Keratinocyte (primary cell): ENCODE measurements around the gene HOXB7. TPM values are rescaled to one million over a fixed set of nuclear protein-coding genes. Genes with fewer than 3 reads are reported as not detected.

Experiments used
- DNase-seq: peaks from one replicate; pipeline ENCODE4 v3.0.0-alpha.2; 2011; ENCODE audit warnings: low read depth, missing footprints, low spot score
- FAIRE-seq: peaks from 2 replicates; lab custom pipeline; 2011; peaks lifted over from hg19 to GRCh38; lab: Jason Lieb, UNC
- H2AFZ ChIP-seq: 2 replicates; pipeline ENCODE4 v1.6.0; 2012; ENCODE audit warnings: low read length, control low read depth, inconsistent platforms; ENCODE audit not compliant: control insufficient read depth
- H3K27ac ChIP-seq: 2 replicates; pipeline ENCODE4 v1.5.1; 2011; ENCODE audit warnings: low read length; ENCODE audit not compliant: control insufficient read depth, insufficient read depth
- H3K27me3 ChIP-seq: 3 replicates; pipeline ENCODE4 v1.6.0; 2011; ENCODE audit warnings: low read length; ENCODE audit not compliant: control insufficient read depth, insufficient read depth; ENCODE audit errors: extremely low read depth
- H3K36me3 ChIP-seq, 2 experiments: 2 replicates in 1 of 2; 3 replicates in 1 of 2; pipeline ENCODE4 v1.5.1; 2011; ENCODE audit warnings: low read length in 2 of 2, mild to moderate bottlenecking in 1 of 2; ENCODE audit not compliant: control insufficient read depth in 2 of 2, insufficient read depth in 2 of 2; ENCODE audit errors: extremely low read depth in 1 of 2
- H3K4me1 ChIP-seq: 3 replicates; pipeline ENCODE4 v1.5.1; 2011; ENCODE audit warnings: low read length; ENCODE audit not compliant: control insufficient read depth, insufficient read depth; ENCODE audit errors: extremely low read depth
- H3K4me2 ChIP-seq: 3 replicates; pipeline ENCODE4 v1.6.0; 2011; ENCODE audit warnings: low read depth, low read length; ENCODE audit not compliant: control insufficient read depth, insufficient read depth; ENCODE audit errors: extremely low read depth
- H3K4me3 ChIP-seq, 3 experiments: fragments of 200-600 bp in 1 of 3; sonication (generic) in 1 of 3; 2 replicates in 2 of 3; 3 replicates in 1 of 3; pipeline ENCODE4 v1.5.1; 2011 to 2016; ENCODE audit warnings: low read length in 3 of 3, mild to moderate bottlenecking in 3 of 3, control low read depth in 2 of 3, inconsistent platforms in 1 of 3, low read depth in 1 of 3, mixed read lengths in 1 of 3, mixed run types in 1 of 3, moderate library complexity in 1 of 3; ENCODE audit not compliant: control insufficient read depth in 2 of 3, insufficient read depth in 2 of 3; ENCODE audit errors: extremely low read depth in 1 of 3
- H3K79me2 ChIP-seq: 2 replicates; pipeline ENCODE4 v1.6.0; 2012; ENCODE audit warnings: low read length; ENCODE audit not compliant: control insufficient read depth, insufficient read depth
- H3K9ac ChIP-seq: 3 replicates; pipeline ENCODE4 v1.6.0; 2011; ENCODE audit warnings: low read length; ENCODE audit not compliant: control insufficient read depth, insufficient read depth; ENCODE audit errors: extremely low read depth
- H3K9me1 ChIP-seq: 3 replicates; pipeline ENCODE4 v1.6.0; 2011; ENCODE audit warnings: low read length; ENCODE audit not compliant: control insufficient read depth, insufficient read depth; ENCODE audit errors: extremely low read depth
- H3K9me3 ChIP-seq: 2 replicates; pipeline ENCODE4 v1.5.1; 2012; ENCODE audit warnings: low read depth, low read length; ENCODE audit not compliant: control insufficient read depth
- H4K20me1 ChIP-seq: 3 replicates; pipeline ENCODE4 v1.6.0; 2011; ENCODE audit warnings: low read length; ENCODE audit not compliant: control insufficient read depth, insufficient read depth; ENCODE audit errors: extremely low read depth
- CTCF ChIP-seq, 3 experiments: IDR thresholded peaks in 1 of 3; conservative IDR thresholded peaks in 1 of 3; optimal IDR thresholded peaks in 1 of 3; 2 replicates in 2 of 3; 3 replicates in 1 of 3; pipeline versions ENCODE3 to v1.5.1; 2011; ENCODE audit warnings: low read length in 3 of 3, mild to moderate bottlenecking in 3 of 3, moderate library complexity in 2 of 3, control low read depth in 1 of 3, inconsistent platforms in 1 of 3; ENCODE audit not compliant: insufficient read depth in 2 of 3; ENCODE audit errors: extremely low read depth in 1 of 3
- EZH2 ChIP-seq: IDR thresholded peaks from one replicate; pipeline ENCODE4 v1.6.1; 2012; ENCODE audit warnings: inconsistent platforms, mild to moderate bottlenecking, low read length, moderate library complexity
- dilution Hi-C: fragments of 300-500 bp; cut with MboI; formaldehyde crosslinking; loops from one replicate; pipeline ENCODE4 v1.7.0; 2020; ENCODE audit warnings: low sequenced_read_pairs; ENCODE audit not compliant: extremely low pct_ligation_motif_present
- polyA plus RNA-seq, 5 experiments: library from polyadenylated mRNA; depleted of rRNA in 3 of 5; stranded (reverse) in 3 of 5; stranded (forward) in 1 of 5; unstranded in 1 of 5; fragments of >200 nt; gene quantifications; 1 replicate in 1 of 5; 2 replicates in 3 of 5; 3 replicates in 1 of 5; pipeline versions ENCODE4 v1.2.1 to v1.2.3, GENCODE V29; 2011 to 2012; ENCODE audit warnings: missing spikeins in 2 of 5, low read depth in 1 of 5, low replicate concordance in 1 of 5

Gene HOXB7
- polyA plus RNA-seq, 1 donor (not counting 4 experiments of a cell fraction or from before 2014, with no cell fraction given): 1.0 TPM

GRCh38 chr17:48641541-48642058 is 30.8 kb upstream of the HOXB7 start:
- no peak overlapping the region for H2AFZ ChIP-seq
- no peak overlapping the region for H3K4me2 ChIP-seq
- no peaks in the 10 kb centered on the region for H3K9me3 ChIP-seq
- no peak overlapping the region for H3K27ac ChIP-seq
- no peaks in the 10 kb centered on the region for H3K79me2 ChIP-seq
- peaks cover 100% of the 10 kb centered on the region for H3K27me3 ChIP-seq
- no peak overlapping the region for H3K4me3 ChIP-seq
- FAIRE-seq (no peak), DNase-seq (no peak)
- no peaks in the 10 kb centered on the region for H3K9me1 ChIP-seq
- dilution Hi-C loops: no loop called here
- TF ChIP-seq EZH2: no peak
- TF ChIP-seq CTCF (optimal IDR thresholded peaks at IDR 0.05 in 1 of 3, IDR thresholded peaks at IDR 0.05 in 1 of 3, conservative IDR thresholded peaks at IDR 0.05 in 1 of 3; ENCODE audit: extremely low read depth in 1 of 3, insufficient read depth in 2 of 3, low read length in 3 of 3): no peak
- H3K4me1 ChIP-seq: no peaks in the 10 kb centered on the region
- no peaks in the 10 kb centered on the region for H3K36me3 ChIP-seq
- H3K9ac ChIP-seq: no peak overlapping the region
- peaks cover 4% of the 10 kb centered on the region for H4K20me1 ChIP-seq

GRCh38 chr17:48640858-48641180 is 30.0 kb upstream of the HOXB7 start:
- dilution Hi-C loops: no loop called here
- Histone ChIP-seq H3K4me1 (no peaks in the 10 kb centered on the region), H3K79me2 (no peaks in the 10 kb centered on the region), H3K4me3 (no peak overlapping the region), H3K27me3 (peaks cover 100% of the 10 kb centered on the region), H3K9ac (no peak overlapping the region), H3K4me2 (no peak overlapping the region), H4K20me1 (peaks cover 4% of the 10 kb centered on the region), H3K27ac (no peak overlapping the region), H2AFZ (no peak overlapping the region), H3K9me1 (no peaks in the 10 kb centered on the region), H3K36me3 (no peaks in the 10 kb centered on the region), H3K9me3 (no peaks in the 10 kb centered on the region)
- DNase-seq (no peak), FAIRE-seq (no peak)
- TF ChIP-seq EZH2: no peak
